Measurements from ENCODE around the gene RFPL4A.

- TF ChIP-seq POLR2A (IDR thresholded peaks at IDR 0.05; ENCODE audit: low read depth, low read length): no peak
- TF ChIP-seq POLR2AphosphoS5 (IDR thresholded peaks at IDR 0.05; ENCODE audit: low read depth, low read length): no peak
Observed at GRCh38 chr19:55717251-55717650, 41.6 kb upstream of the RFPL4A start.

Data from GM12892 (cell line).